Measurements from ENCODE around the gene OR10H5. TPM values are rescaled to one million over a fixed set of nuclear protein-coding genes. Genes with fewer than 3 reads are reported as not detected.

The OR10H5 gene
- total RNA-seq, 1 experiment from 2014 or later: not detected

DNA sequence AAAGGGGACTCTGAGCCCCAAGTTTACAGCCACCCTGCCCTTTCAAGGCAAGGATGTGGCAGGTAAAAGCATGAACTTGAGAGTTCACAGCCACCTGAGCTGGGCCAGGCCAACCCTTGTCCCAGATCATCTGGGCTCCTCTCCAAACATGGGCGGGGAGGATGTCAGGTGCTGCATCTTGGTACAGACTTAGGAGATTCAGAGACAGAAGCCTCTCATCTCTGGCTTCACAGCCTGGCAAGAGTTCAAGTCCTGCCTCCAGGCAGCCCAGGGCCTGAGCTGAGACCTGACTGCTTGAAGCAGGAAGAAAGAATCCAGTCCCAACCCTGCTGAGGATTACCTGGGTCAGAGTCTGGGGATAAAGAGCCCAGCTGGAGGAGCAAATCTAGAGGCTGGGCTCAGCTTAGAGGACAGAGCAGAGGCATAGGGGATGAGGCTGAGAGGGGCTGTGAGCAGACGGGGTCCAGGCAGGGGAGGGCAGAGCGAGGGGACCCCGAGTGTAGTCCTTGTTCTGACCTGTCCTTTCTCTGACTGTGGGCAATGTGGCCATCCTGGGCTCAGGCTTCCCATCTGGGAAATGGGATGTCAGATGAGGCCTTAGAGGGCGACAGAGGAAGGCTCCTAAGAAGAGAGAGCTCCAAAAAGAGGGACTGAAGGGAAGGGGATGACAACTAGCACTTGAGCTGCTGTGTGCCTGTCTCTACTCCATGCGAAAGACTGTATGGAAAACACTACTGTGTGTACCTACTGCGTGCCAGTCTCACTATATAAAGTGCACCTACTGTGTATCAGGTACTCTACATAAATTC lies 6.6 kb upstream of the OR10H5 start:
- POLR2A ChIA-PET: no interaction called here

DNA sequence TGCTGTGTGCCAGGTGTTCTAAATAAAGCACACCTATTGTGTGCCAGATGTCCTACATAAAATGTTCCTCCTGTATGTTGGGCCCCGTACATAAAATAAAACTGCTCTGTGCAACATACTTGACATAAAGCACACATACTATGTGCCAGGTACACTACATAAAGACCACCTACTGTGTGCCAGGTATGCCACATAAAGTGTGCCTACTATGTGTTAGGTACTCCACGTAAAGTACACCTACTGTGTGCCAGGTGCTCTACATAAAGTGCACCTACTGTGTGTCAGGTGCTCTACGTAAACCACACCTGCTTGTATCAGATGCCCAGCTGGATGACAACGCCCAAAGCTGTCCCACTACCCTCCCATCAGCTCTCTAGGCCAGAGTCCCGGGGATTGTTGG lies 5.8 kb upstream of the OR10H5 start:
- CTCF ChIA-PET: no interaction called here
- Histone ChIP-seq H3K27ac (ENCODE audit: low read length) (no peak overlapping the region), H3K4me1 (ENCODE audit: control insufficient read depth, insufficient read depth, low read length) (no peaks in the 10 kb centered on the region), H3K27me3 (ENCODE audit: control insufficient read depth, insufficient read depth, low read length) (no peaks in the 10 kb centered on the region), H3K36me3 (ENCODE audit: control insufficient read depth, insufficient read depth, low read length) (no peaks in the 10 kb centered on the region), H3K9me3 (ENCODE audit: control insufficient read depth, insufficient read depth, low read depth, low read length) (no peaks in the 10 kb centered on the region), H3K4me3 (ENCODE audit: low read depth in 2 of 2, low read length in 2 of 2) (no peak overlapping the region)
- no peak for TF ChIP-seq POLR2AphosphoS5 (IDR thresholded peaks at IDR 0.05; ENCODE audit: low read depth, low read length)
- no peak for TF ChIP-seq TCF7L2 (IDR thresholded peaks at IDR 0.05; ENCODE audit: low read depth, low read length)
- TF ChIP-seq SIN3A (IDR thresholded peaks at IDR 0.05; ENCODE audit: borderline replicate concordance, insufficient read depth, low read depth, low read length): no peak
- TF ChIP-seq, protein P1, sequence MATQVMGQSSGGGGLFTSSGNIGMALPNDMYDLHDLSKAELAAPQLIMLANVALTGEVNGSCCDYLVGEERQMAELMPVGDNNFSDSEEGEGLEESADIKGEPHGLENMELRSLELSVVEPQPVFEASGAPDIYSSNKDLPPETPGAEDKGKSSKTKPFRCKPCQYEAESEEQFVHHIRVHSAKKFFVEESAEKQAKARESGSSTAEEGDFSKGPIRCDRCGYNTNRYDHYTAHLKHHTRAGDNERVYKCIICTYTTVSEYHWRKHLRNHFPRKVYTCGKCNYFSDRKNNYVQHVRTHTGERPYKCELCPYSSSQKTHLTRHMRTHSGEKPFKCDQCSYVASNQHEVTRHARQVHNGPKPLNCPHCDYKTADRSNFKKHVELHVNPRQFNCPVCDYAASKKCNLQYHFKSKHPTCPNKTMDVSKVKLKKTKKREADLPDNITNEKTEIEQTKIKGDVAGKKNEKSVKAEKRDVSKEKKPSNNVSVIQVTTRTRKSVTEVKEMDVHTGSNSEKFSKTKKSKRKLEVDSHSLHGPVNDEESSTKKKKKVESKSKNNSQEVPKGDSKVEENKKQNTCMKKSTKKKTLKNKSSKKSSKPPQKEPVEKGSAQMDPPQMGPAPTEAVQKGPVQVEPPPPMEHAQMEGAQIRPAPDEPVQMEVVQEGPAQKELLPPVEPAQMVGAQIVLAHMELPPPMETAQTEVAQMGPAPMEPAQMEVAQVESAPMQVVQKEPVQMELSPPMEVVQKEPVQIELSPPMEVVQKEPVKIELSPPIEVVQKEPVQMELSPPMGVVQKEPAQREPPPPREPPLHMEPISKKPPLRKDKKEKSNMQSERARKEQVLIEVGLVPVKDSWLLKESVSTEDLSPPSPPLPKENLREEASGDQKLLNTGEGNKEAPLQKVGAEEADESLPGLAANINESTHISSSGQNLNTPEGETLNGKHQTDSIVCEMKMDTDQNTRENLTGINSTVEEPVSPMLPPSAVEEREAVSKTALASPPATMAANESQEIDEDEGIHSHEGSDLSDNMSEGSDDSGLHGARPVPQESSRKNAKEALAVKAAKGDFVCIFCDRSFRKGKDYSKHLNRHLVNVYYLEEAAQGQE (IDR thresholded peaks at IDR 0.05; ENCODE audit: insufficient read depth in 1 of 2, low read depth in 2 of 2, low read length in 1 of 2): no peak
- TF ChIP-seq, protein P2, sequence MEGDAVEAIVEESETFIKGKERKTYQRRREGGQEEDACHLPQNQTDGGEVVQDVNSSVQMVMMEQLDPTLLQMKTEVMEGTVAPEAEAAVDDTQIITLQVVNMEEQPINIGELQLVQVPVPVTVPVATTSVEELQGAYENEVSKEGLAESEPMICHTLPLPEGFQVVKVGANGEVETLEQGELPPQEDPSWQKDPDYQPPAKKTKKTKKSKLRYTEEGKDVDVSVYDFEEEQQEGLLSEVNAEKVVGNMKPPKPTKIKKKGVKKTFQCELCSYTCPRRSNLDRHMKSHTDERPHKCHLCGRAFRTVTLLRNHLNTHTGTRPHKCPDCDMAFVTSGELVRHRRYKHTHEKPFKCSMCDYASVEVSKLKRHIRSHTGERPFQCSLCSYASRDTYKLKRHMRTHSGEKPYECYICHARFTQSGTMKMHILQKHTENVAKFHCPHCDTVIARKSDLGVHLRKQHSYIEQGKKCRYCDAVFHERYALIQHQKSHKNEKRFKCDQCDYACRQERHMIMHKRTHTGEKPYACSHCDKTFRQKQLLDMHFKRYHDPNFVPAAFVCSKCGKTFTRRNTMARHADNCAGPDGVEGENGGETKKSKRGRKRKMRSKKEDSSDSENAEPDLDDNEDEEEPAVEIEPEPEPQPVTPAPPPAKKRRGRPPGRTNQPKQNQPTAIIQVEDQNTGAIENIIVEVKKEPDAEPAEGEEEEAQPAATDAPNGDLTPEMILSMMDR (IDR thresholded peaks at IDR 0.05): no peak
- POLR2A ChIA-PET: no interaction called here
- in situ Hi-C loops (cut with HindIII; ENCODE audit: low pct_unique_long_range_greater_than_20kb, low sequenced_read_pairs) (no loop called here), intact Hi-C loops (cut with micrococcal nuclease; ENCODE audit: unreplicated experiment) (no loop called here)
- no peak for DNase-seq (ENCODE audit: low read depth, low spot score)
- no peak for ATAC-seq
- no TSS peak for BruUV-seq (replicated peaks)

More for the DNA sequence above, 6.6 kb upstream of the OR10H5 start:
- intact Hi-C loops (cut with micrococcal nuclease; ENCODE audit: unreplicated experiment) (no loop called here), in situ Hi-C loops (cut with HindIII; ENCODE audit: low pct_unique_long_range_greater_than_20kb, low sequenced_read_pairs) (no loop called here)
- TF ChIP-seq, protein P2 (IDR thresholded peaks at IDR 0.05): no peak
- no peak for TF ChIP-seq TCF7L2 (IDR thresholded peaks at IDR 0.05; ENCODE audit: low read depth, low read length)
- TF ChIP-seq SIN3A (IDR thresholded peaks at IDR 0.05; ENCODE audit: borderline replicate concordance, insufficient read depth, low read depth, low read length): no peak
- no peak for TF ChIP-seq POLR2AphosphoS5 (IDR thresholded peaks at IDR 0.05; ENCODE audit: low read depth, low read length)
- TF ChIP-seq, protein P1 (IDR thresholded peaks at IDR 0.05; ENCODE audit: insufficient read depth in 1 of 2, low read depth in 2 of 2, low read length in 1 of 2): no peak
- Histone ChIP-seq H3K4me3 (ENCODE audit: low read depth in 2 of 2, low read length in 2 of 2) (no peak overlapping the region), H3K4me1 (ENCODE audit: control insufficient read depth, insufficient read depth, low read length) (no peaks in the 10 kb centered on the region), H3K9me3 (ENCODE audit: control insufficient read depth, insufficient read depth, low read depth, low read length) (no peaks in the 10 kb centered on the region), H3K36me3 (ENCODE audit: control insufficient read depth, insufficient read depth, low read length) (no peaks in the 10 kb centered on the region), H3K27me3 (ENCODE audit: control insufficient read depth, insufficient read depth, low read length) (no peaks in the 10 kb centered on the region), H3K27ac (ENCODE audit: low read length) (no peak overlapping the region)
- BruUV-seq (replicated peaks): no TSS peak
- ATAC-seq: peak; percentile 48
- no peak for DNase-seq (ENCODE audit: low read depth, low spot score)
- CTCF ChIA-PET: no interaction called here

All from Panc1 (cell line).